ENCODE results near the gene JAML. TPM values are rescaled to one million over a fixed set of nuclear protein-coding genes. Genes with fewer than 3 reads are reported as not detected.
A peak's percentile ranks its signal among the peaks of the same experiment; 100 is the strongest.

Gene JAML
- polyA plus RNA-seq, 6 donors from 2014 or later, result 0.64 to 8.1 (median 3.3) TPM

GRCh38 chr11:118172356-118172755 lies 52.5 kb downstream of the JAML start:
- H3K36me3 Mint-ChIP-seq, result no peaks in the 10 kb centered on the region
- ATAC-seq (ENCODE audit: low read depth in 2 of 2) (no peak), DNase-seq (no peak)
- H3K27ac Mint-ChIP-seq, result no peak overlapping the region
- no peaks in the 10 kb centered on the region for H3K4me1 Mint-ChIP-seq
- H3K27me3 Mint-ChIP-seq, result peaks cover 30 to 67% (median 60%) of the 10 kb centered on the region in 3 donors
- H3K4me3 Mint-ChIP-seq, result no peak overlapping the region
- no peaks in the 10 kb centered on the region for H3K9me3 Mint-ChIP-seq

- Mint-ChIP-seq H3K4me3 (peak overlapping the region in 1 of 8 donors; percentile 52), H3K4me1 (no peaks in the 10 kb centered on the region), H3K27me3 (peaks cover 36 to 73% (median 65%) of the 10 kb centered on the region in 3 donors), H3K36me3 (no peaks in the 10 kb centered on the region), H3K9me3 (no peaks in the 10 kb centered on the region), H3K27ac (no peak overlapping the region)
- peak; percentile 71 to 82 for ATAC-seq (ENCODE audit: low read depth in 2 of 2)
- DNase-seq, result peak; percentile 58
Observed at GRCh38 chr11:118171269-118172062, 53.3 kb downstream of the JAML start.

- no peaks in the 10 kb centered on the region for H3K36me3 Mint-ChIP-seq
- no peak for DNase-seq
- ATAC-seq (ENCODE audit: low read depth in 2 of 2), result no peak
- no peaks in the 10 kb centered on the region for H3K4me1 Mint-ChIP-seq
- H3K27me3 Mint-ChIP-seq, result peaks cover 36 to 69% (median 65%) of the 10 kb centered on the region in 3 donors
- peak overlapping the region in 1 of 8 donors; percentile 52 for H3K4me3 Mint-ChIP-seq
- no peak overlapping the region for H3K27ac Mint-ChIP-seq
- H3K9me3 Mint-ChIP-seq, result no peaks in the 10 kb centered on the region
Observed at GRCh38 chr11:118170882-118171268, 53.9 kb downstream of the JAML start.

GRCh38 chr11:118170231-118170630 lies 54.6 kb downstream of the JAML start:
- DNase-seq (no peak), ATAC-seq (ENCODE audit: low read depth in 2 of 2) (no peak)
- Mint-ChIP-seq H3K27me3 (peaks cover 36 to 63% (median 62%) of the 10 kb centered on the region in 3 donors), H3K36me3 (no peaks in the 10 kb centered on the region), H3K4me3 (no peak overlapping the region), H3K27ac (peak overlapping the region in 1 of 6 donors; percentile 19), H3K9me3 (no peaks in the 10 kb centered on the region), H3K4me1 (no peaks in the 10 kb centered on the region)

DNA sequence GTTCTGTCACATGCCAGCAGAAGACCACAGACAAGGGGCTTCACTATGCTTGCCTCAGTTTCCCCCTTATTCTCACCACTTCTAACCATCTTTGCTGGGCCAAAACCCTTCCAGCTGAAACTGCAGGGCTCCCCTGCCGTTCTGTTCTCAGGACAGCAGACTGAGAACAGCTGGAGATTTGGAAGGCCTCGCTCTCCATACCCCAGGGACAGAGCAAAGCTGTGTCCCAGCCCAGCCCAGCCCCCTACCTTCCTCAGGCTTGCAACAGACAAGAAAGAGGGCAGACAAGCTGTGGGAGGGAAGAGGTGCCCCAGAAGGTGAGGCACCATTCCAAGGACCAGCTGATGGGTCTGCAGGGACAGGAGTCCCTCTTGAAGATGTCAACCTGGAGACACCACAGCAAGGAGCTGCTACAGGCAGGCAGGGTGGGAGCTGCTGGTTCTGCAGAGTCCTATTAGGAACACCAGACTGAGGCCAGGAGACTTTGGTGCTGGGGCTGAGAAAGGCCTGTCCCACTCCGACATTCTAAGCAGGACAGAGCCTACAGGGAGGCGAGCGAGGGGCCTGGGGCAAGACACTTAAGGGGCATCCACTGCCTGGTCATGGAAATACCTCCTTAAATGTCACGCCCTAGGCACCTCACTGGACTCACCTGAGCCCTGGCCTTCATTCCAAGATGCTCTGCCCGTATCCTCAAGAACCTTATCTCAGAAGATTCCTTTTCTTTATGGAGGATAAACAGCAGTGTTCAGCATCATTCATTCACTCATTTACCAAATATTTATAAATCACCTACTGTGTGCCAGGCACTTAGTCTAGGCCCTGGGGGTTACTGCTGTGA lies 55.3 kb downstream of the JAML start:
- Mint-ChIP-seq H3K4me3 (no peak overlapping the region), H3K36me3 (no peaks in the 10 kb centered on the region), H3K4me1 (no peaks in the 10 kb centered on the region), H3K9me3 (no peaks in the 10 kb centered on the region), H3K27me3 (peaks cover 36 to 60% (median 58%) of the 10 kb centered on the region in 3 donors), H3K27ac (no peak overlapping the region)
- DNase-seq, result no peak
- ATAC-seq (ENCODE audit: low read depth in 2 of 2), result no peak

DNA sequence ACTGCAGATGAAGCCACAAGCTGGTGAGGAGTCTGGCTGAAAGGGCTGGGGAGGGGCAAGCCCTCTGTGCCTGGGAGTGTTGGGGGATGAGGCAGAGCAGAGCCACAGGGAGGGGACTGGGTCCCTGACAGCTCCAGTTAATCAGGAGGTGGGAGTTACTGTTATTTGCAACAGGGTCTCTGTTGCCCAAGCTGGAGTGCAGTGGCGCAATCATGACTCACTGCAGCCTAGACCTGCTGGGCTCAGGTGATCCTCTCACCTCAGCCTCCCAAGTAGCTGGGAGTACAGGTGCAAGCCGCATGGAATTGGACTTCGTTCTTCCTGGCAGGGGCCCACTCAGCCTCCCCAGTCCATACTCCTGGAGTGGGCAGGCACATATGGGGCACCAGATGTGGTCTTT lies 56.1 kb downstream of the JAML start:
- H3K27ac Mint-ChIP-seq, result no peak overlapping the region
- DNase-seq (no peak), ATAC-seq (ENCODE audit: low read depth in 2 of 2) (no peak)
- H3K36me3 Mint-ChIP-seq, result no peaks in the 10 kb centered on the region
- peaks cover 36 to 62% (median 54%) of the 10 kb centered on the region in 3 donors for H3K27me3 Mint-ChIP-seq
- H3K9me3 Mint-ChIP-seq, result no peaks in the 10 kb centered on the region
- no peak overlapping the region for H3K4me3 Mint-ChIP-seq
- H3K4me1 Mint-ChIP-seq, result no peaks in the 10 kb centered on the region

- ATAC-seq (ENCODE audit: low read depth in 2 of 2), result no peak
- Mint-ChIP-seq H3K27ac (no peak overlapping the region), H3K4me1 (no peaks in the 10 kb centered on the region)
Observed at GRCh38 chr11:118168316-118168715, 56.5 kb downstream of the JAML start.

GRCh38 chr11:118167906-118168305 lies 56.9 kb downstream of the JAML start:
- no peaks in the 10 kb centered on the region for H3K9me3 Mint-ChIP-seq
- H3K4me1 Mint-ChIP-seq, result no peaks in the 10 kb centered on the region
- DNase-seq (no peak), ATAC-seq (ENCODE audit: low read depth in 2 of 2) (no peak)
- H3K27me3 Mint-ChIP-seq, result peaks cover 29 to 56% (median 56%) of the 10 kb centered on the region in 3 donors
- no peak overlapping the region for H3K27ac Mint-ChIP-seq
- no peak overlapping the region for H3K4me3 Mint-ChIP-seq
- no peaks in the 10 kb centered on the region for H3K36me3 Mint-ChIP-seq

More at GRCh38 chr11:118168316-118168715, 56.5 kb downstream of the JAML start:
- peaks cover 33 to 60% (median 56%) of the 10 kb centered on the region in 3 donors for H3K27me3 Mint-ChIP-seq
- no peaks in the 10 kb centered on the region for H3K9me3 Mint-ChIP-seq
- no peaks in the 10 kb centered on the region for H3K36me3 Mint-ChIP-seq
- DNase-seq, result no peak
- peak overlapping the region in 1 of 8 donors; percentile 22 for H3K4me3 Mint-ChIP-seq

- DNase-seq (no peak), ATAC-seq (ENCODE audit: low read depth in 2 of 2) (no peak)
- Mint-ChIP-seq H3K27ac (no peak overlapping the region), H3K4me3 (no peak overlapping the region), H3K9me3 (no peaks in the 10 kb centered on the region), H3K36me3 (no peaks in the 10 kb centered on the region), H3K4me1 (no peaks in the 10 kb centered on the region), H3K27me3 (peaks cover 28 to 54% (median 53%) of the 10 kb centered on the region in 3 donors)
Observed at GRCh38 chr11:118167253-118167652, 57.6 kb downstream of the JAML start.

DNA sequence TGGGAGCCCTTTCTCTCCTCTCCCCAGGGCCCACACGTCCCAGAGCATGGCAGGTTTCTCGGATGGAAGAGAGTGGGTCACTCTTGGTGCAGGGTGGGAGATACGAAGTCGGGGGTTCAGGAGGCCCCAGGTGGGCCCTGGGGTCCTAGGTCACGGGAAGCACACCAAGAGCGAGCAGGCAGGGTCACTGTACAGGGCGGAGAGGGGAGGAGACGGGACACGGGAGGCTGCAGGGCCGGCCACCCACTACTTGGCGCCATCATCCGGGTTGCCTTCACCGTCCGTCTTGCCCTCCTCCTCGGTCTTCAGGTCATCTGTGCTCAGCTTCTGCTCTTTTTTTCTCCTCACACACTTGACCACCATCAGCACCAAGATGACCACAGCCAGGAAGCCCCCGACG lies 58.2 kb downstream of the JAML start:
- Mint-ChIP-seq H3K4me3 (no peak overlapping the region), H3K4me1 (no peaks in the 10 kb centered on the region), H3K27ac (no peak overlapping the region), H3K9me3 (no peaks in the 10 kb centered on the region), H3K36me3 (no peaks in the 10 kb centered on the region), H3K27me3 (peaks cover 31 to 61% (median 57%) of the 10 kb centered on the region in 3 donors)
- DNase-seq (no peak), ATAC-seq (ENCODE audit: low read depth in 2 of 2) (no peak)

DNA sequence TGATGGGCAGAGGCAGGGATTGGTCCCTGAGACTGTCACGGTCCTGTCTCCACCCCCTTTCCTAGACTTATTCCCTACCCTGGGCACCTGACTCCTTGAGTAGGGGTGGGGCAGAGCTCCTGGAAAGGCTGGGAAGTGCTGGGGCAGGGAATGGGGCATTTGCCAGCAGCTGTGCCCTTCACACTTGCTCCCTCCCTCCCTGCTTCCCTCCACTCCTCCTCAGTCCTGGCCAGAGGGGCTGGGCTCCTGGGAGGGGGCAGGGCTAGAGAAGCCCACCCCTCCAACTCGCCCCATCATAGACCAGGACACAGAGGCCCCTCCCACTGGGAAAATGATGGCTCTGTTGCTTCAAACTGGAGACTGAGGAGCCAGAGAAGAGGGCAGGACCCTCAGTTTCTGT lies 59.9 kb downstream of the JAML start:
- DNase-seq, result no peak
- H3K27ac Mint-ChIP-seq, result no peak overlapping the region
- H3K4me3 Mint-ChIP-seq, result no peak overlapping the region
- peaks cover 28 to 67% (median 54%) of the 10 kb centered on the region in 3 donors for H3K27me3 Mint-ChIP-seq
- ATAC-seq (ENCODE audit: low read depth in 2 of 2), result no peak
- H3K9me3 Mint-ChIP-seq, result no peaks in the 10 kb centered on the region
- no peaks in the 10 kb centered on the region for H3K36me3 Mint-ChIP-seq
- H3K4me1 Mint-ChIP-seq, result no peaks in the 10 kb centered on the region

DNA sequence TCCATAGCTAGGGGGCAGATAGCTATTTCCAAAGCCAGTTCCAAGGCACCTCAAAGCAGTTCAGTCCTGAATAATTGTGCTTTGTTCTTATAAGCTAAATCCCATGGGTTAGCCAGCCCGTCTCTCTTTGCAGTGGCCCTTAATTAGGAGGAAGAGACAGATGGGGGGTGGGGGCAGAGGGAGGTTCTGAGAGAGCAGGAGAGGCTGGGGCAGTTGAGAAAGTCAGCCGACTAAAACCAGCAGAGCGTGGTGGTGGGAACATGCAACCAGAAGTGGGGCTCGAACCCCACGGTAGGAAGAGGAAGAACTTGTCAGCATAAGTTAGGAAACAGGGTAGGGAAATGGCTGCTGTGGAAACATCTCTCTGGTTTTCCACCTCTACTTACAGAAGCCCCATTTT lies 61.3 kb downstream of the JAML start:
- ATAC-seq (ENCODE audit: low read depth in 2 of 2) (no peak), DNase-seq (no peak)
- Mint-ChIP-seq H3K4me3 (no peak overlapping the region), H3K4me1 (no peaks in the 10 kb centered on the region), H3K9me3 (no peaks in the 10 kb centered on the region), H3K36me3 (no peaks in the 10 kb centered on the region), H3K27ac (peak overlapping the region in 1 of 6 donors; percentile 49), H3K27me3 (peaks cover 33 to 67% (median 55%) of the 10 kb centered on the region in 3 donors)

DNA sequence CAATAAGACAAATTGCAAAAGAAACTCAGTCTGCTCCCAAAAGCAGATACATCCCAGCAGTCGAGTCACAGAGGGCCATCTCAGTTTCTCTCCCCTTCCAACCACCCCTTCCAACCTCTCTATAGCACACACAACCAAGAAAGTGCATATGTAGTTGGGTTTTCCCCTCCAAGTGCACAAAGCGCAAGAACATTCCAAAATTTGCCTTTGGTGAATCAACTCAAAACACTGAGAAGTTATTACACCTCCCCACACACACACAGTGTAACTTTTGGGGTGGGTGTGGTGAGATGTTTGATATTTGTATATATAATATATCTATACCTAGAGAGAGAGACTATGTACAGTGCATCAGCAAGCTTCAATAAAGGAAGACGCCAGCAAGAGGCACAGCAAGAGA lies 62.0 kb downstream of the JAML start:
- Mint-ChIP-seq H3K27me3 (peaks cover 39 to 68% (median 55%) of the 10 kb centered on the region in 3 donors), H3K4me3 (no peak overlapping the region), H3K27ac (no peak overlapping the region), H3K36me3 (no peaks in the 10 kb centered on the region), H3K4me1 (no peaks in the 10 kb centered on the region), H3K9me3 (no peaks in the 10 kb centered on the region)
- DNase-seq (no peak), ATAC-seq (ENCODE audit: low read depth in 2 of 2) (no peak)

- Mint-ChIP-seq H3K9me3 (no peaks in the 10 kb centered on the region), H3K4me1 (peaks cover 0 to 1% (median 1%) of the 10 kb centered on the region in 3 donors), H3K27ac (no peak overlapping the region), H3K4me3 (no peak overlapping the region), H3K27me3 (peaks cover 41 to 74% (median 58%) of the 10 kb centered on the region in 3 donors), H3K36me3 (no peaks in the 10 kb centered on the region)
- ATAC-seq (ENCODE audit: low read depth in 2 of 2), result no peak
- no peak for DNase-seq
Observed at GRCh38 chr11:118161786-118162185, 63.0 kb downstream of the JAML start.
